ENCODE results near the gene AKAP8.
"Not testable (repeated sequence)": the region's sequence is repeated elsewhere in the genome, so short reads cannot be mapped to it uniquely, and the experiment has no call there.

The AKAP8 gene

GRCh38 chr19:15372470-15372869, 7.1 kb downstream of the AKAP8 start:
- no peak for DNase-seq

DNA sequence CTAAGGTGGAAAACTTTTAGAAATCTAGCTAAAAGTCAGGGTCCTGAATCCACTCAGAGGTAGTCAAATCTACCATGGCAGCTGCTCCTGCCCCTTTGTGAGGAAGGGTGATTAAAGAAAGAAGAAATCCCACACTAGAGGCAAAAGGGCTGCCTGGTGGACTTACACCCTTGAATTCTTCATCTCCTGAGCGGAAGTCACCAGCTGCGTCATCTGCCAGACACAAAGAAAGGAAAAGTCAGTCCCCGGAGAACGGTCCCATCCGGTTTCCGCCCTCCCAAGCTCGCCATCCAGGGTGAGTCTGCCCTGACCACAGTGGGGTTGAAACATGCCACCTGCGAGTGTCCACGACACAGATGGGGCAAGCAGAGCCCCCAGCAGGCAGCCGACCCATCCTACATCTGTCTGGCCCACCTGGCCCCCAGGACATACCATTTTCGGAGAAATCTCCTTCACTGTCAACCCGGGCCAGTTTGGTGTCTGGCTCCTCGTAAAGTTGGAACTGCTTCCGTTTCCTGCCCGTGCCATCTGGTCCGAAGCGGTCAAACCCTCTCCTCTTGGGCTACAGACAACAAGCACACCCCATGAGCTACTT, 7.7 kb downstream of the AKAP8 start:
- no peak for DNase-seq

DNA sequence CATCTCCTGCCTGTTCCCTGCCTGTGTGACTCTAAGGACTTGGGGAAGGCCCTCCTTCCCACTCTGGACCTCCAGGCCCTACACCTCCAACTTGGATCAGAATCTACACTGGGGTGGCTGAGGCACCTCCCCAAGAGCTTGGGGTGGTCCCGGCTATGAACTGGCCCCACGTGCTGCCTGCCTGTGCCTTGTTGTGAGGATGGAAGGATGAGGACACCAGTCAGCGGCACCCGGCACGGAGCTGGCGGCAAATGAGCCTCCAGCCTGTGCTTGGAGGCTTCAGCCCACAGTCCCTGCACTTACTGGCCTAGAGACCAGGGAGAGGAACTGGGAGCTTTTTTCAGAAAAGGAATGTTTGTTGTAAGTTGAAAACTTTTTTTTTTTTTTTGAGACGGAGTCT, 8.5 kb downstream of the AKAP8 start:
- no peak for DNase-seq

DNA sequence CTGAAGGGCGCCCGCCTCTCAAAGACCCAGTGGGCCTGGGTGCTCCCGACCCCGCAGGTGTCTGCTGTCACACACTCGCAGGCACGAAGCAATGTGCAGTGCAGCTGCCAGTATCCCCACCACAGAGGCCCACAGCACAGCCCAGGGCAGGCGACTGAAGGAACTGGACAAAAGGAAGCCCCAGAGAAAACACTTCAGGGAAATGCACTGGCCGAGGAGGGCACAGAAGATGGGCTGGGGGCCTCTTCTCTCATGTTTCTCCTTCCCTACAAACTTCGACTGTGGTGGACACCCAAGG, 10.0 kb downstream of the AKAP8 start:
- no peak for DNase-seq

GRCh38 chr19:15368798-15369593, 10.6 kb downstream of the AKAP8 start:
- no peak for DNase-seq

DNA sequence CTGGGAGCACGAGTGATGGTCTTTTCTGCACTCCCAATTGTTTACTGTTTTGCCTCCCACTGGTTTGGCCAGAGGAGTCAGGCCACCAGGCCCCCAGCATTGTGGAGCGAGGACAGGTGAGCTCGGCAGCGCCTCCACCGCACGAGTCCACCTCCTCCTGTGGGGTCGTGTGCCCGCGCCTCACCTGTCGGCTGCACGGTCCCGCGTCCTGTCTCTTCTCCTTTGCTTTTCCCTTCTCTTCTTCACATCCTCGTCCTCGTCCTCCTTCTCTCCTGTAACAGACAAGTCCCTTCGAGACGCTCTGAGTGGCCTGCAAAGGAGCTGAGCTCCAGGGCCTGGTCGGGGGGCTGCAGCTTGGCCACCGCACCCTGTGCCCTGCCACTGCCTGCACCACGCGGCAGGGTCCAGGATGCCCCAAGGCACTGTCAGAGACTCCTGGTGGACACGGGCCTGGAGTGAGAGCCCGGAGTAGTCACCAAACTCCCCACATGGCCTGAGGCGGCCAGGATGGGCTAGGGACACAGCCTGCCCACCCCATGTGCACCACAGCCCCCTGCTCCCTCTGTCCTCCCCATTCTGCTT, 11.4 kb downstream of the AKAP8 start:
- DNase-seq: no peak

DNA sequence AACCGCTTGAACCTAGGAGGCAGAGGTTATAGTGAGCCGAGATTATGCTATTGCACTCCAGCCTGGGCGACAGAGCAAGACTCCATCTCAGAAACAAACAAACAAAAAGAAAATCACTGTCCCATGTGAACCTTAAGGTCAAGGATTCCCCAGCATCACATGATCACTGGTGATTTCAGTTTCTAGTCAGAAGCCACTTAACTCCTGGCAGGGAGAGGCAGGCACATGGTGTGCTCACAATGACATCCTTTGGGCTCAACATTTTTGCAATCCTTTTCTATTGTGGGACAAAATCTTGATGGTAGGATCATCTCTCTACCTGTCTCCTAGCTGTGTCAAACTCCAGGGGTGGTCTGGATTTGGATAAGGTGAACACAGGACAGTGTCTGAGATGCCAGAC, 12.1 kb downstream of the AKAP8 start:
- DNase-seq: no peak

GRCh38 chr19:15365264-15365663, 14.3 kb downstream of the AKAP8 start:
- no peak for DNase-seq

- DNase-seq: not testable (repeated sequence)
Measured at GRCh38 chr19:15363791-15364190, 15.8 kb downstream of the AKAP8 start.

DNA sequence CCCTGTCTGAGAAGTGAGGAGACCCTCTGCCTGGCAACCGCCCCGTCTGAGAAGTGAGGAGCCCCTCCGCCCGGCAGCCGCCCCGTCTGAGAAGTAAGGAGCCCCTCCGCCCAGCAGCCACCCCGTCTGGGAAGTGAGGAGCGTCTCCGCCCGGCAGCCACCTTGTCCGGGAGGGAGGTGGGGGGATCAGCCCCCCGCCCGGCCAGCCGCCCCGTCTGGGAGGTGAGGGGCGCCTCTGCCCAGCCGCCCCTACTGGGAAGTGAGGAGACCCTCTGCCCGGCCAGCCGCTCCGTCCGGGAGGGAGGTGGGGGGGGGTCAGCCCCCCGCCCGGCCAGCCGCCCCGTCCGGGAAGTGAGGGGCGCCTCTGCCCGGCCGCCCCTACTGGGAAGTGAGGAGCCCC, 16.5 kb downstream of the AKAP8 start:
- DNase-seq: not testable (repeated sequence)

GRCh38 chr19:15360015-15360414, 19.6 kb downstream of the AKAP8 start:
- peak; percentile 45 for DNase-seq

GRCh38 chr19:15358918-15359317, 20.7 kb downstream of the AKAP8 start:
- no peak for DNase-seq

DNA sequence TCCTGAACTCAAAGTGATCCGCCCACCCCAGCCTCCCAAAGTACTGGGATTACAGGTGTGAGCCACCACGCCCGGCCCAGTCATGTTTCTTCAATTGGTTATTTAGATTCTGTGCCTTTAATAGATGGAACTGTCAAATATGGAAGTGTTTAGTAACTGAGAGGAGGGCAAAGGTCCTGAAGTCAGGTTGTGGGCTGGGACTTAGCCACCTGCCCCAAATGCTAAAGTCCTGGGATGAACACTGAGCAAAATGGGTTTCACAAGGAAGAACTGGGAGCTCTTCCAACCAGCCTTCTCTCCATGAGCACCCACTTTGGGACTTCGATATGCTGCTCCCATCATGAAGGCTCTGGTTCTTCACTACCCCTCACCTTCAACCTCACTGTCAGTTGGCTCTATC, 21.7 kb downstream of the AKAP8 start:
- no peak for DNase-seq

GRCh38 chr19:15354566-15355296, 24.9 kb downstream of the AKAP8 start:
- no peak for DNase-seq

DNA sequence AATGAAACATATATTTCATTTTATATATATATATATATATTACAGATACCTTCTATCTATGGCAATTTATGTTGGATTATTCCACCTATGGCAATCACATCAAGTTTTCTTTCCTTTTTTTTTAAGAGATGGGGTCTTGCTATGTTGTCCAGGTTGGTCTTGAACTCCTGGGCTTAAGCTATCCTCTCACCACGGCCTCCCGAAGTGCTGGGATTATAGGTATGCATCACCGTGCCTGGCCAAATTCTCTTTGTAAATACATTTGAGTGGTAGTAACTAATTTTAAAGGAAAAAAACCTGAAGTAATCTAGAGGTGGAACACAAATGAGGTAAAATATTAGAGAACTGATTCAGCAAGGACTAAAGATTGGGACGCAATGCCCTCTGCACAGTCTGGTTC, 25.7 kb downstream of the AKAP8 start:
- DNase-seq: no peak

GRCh38 chr19:15352535-15352934, 27.1 kb downstream of the AKAP8 start:
- not testable (repeated sequence) for DNase-seq

DNA sequence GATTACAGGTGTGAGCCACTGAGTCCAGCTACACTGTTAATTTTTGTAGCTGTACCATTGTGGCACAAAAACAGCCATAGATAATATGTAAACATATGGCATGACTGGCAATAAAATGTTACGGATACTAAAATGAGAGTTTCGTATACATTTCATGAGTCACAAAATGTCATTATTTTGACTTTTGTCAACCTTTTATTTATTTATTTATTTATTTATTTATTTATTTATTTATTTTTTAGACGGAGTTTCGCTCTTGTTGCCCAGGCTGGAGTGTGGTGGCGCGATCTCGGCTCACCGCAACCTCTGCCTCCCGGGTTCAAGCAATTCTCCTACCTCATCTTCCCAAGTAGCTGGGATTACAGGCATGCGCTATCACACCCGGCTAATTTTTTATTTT, 38.3 kb downstream of the AKAP8 start:
- DNase-seq: not testable (repeated sequence)

DNA sequence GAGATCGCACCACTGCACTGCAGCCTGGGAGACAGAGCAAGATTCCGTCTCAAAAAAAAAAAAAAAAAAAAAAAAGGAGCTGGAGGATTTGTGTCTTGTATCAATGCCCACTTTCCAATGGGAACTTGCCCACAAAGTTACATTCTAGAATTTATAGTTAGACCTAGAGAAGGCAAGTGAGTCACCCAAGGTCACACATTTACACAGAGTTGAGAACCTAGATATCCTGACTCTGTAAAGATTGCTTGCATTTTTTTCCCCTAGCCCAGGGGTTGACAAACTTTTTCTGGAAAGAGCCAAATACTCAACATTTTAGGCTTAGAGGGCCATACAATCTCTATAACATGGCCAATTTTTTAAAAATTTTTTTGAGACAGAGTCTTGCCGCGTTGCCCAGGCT, 39.5 kb downstream of the AKAP8 start:
- DNase-seq: no peak

DNA sequence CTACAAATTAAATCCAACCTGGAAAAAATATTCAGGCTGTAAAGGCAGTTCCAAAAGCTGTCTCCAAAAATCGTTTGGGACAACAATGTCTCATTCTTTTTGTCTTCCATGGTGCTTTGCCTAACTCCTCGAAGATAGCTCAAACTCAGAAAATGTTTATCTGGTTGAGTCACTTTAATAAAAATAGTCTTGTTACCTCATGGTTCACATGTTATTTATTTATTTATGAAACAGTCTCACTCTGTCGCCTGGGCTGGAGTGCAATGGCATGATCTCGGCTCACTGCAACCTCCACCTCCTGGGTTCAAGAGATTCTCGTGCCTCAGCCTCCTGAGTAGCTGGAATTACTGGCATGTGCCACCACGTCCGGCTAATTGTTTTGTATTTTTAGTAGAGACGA, 42.4 kb downstream of the AKAP8 start:
- DNase-seq: no peak

DNA sequence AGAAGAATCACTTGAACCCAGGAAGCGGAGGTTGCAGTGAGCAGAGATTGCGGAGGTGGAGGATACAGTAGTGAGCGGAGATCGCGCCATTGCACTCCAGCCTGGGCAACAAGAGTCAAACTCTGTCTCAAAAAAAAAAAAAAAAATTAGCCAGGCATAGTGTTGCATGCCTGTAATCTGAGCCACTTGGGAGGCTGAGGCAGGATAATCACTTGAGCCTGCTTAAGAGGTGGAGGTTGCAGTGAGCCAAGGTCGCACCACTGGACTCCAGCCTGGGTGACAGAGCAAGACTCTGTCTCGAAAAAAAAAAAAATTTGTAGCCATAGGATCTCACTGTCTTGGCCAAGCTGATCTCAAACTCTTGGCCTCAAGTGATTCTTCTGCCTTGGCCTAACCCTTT, 43.6 kb downstream of the AKAP8 start:
- DNase-seq: not testable (repeated sequence)

GRCh38 chr19:15332311-15332996, 47.1 kb downstream of the AKAP8 start, which contains the start of gene BRD4:
Gene BRD4 (minus strand): TSS chr19:15332539. CDS start chr19:15273099, 59,440 bp downstream.
- DNase-seq: peak; percentile 81

- peak; percentile 68 for DNase-seq
Measured at GRCh38 chr19:15331419-15332310, 47.9 kb downstream of the AKAP8 start.

Data from activated CD4-positive, alpha-beta T cell treated with anti-CD3 and anti-CD28 coated beads, Interleukin-10, Interleukin-2, amounts not matched to agents 100 ng/mL and 50 ng/mL, durations not matched to agents 16 hours and 8 hours (primary cell).